Epithelial cell of proximal tubule (primary cell): ENCODE data around the gene PPRC1. TPM values are rescaled to one million over a fixed set of nuclear protein-coding genes. Genes with fewer than 3 reads are reported as not detected.

Source experiments
- DNase-seq: peaks from one replicate; pipeline ENCODE4 v3.0.0-alpha.2; 2011; ENCODE audit warnings: low read depth
- H3K4me3 ChIP-seq: 2 replicates; pipeline ENCODE4 v1.5.1; 2011; ENCODE audit warnings: low read depth, mild to moderate bottlenecking, low read length
- CTCF ChIP-seq: conservative IDR thresholded peaks from 2 replicates; pipeline ENCODE4 v1.5.1; 2012; ENCODE audit warnings: low read depth, mild to moderate bottlenecking, low read length
- total RNA-seq: library from RNA; depleted of rRNA; stranded (reverse); fragments of >200 nt; gene quantifications from 2 replicates; pipeline ENCODE4 v1.2.3, GENCODE V29; 2015

The PPRC1 gene
- total RNA-seq, 1 donor from 2014 or later: 21.4 TPM

DNA sequence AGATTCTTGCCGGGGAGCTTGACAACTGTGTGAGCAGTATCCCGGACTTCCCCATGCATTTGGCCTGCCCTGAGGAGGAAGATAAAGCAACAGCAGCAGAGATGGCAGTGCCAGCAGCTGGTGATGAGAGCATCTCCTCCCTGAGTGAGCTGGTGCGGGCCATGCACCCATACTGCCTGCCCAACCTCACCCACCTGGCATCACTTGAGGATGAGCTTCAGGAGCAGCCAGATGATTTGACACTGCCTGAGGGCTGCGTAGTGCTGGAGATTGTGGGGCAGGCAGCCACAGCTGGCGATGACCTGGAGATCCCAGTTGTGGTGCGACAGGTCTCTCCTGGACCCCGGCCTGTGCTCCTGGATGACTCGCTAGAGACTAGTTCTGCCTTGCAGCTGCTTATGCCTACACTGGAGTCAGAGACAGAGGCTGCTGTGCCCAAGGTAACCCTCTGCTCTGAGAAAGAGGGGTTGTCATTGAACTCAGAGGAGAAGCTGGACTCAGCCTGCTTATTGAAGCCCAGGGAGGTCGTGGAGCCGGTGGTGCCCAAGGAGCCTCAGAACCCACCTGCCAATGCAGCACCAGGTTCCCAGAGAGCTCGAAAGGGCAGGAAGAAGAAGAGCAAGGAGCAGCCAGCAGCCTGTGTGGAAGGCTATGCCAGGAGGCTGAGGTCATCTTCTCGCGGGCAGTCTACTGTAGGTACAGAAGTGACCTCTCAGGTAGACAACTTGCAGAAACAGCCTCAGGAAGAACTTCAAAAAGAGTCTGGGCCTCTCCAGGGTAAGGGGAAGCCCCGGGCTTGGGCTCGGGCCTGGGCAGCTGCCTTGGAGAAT is 6.7 kb downstream of the PPRC1 start:
- no peak overlapping the region for H3K4me3 ChIP-seq
- TF ChIP-seq CTCF: no peak
- DNase-seq: no peak

DNA sequence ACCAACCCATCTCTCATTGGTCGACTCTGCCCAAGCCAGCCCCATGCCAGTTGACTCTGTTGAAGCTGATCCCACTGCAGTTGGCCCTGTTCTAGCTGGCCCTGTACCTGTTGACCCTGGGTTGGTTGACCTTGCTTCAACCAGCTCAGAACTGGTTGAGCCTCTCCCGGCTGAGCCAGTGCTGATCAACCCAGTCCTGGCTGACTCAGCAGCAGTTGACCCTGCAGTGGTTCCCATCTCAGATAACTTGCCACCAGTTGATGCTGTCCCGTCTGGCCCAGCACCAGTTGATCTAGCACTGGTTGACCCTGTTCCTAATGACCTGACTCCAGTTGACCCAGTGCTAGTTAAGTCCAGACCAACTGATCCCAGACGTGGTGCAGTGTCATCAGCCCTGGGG is 7.4 kb downstream of the PPRC1 start:
- no peak for DNase-seq
- H3K4me3 ChIP-seq: no peak overlapping the region
- no peak for TF ChIP-seq CTCF

- no peak for DNase-seq
- TF ChIP-seq CTCF: no peak
- H3K4me3 ChIP-seq: no peak overlapping the region
These were observed 8.2 kb downstream of the PPRC1 start for GRCh38 chr10:102140913-102141540.

GRCh38 chr10:102141583-102142107 is 8.8 kb downstream of the PPRC1 start:
- no peak for TF ChIP-seq CTCF
- DNase-seq: no peak
- H3K4me3 ChIP-seq: no peak overlapping the region

DNA sequence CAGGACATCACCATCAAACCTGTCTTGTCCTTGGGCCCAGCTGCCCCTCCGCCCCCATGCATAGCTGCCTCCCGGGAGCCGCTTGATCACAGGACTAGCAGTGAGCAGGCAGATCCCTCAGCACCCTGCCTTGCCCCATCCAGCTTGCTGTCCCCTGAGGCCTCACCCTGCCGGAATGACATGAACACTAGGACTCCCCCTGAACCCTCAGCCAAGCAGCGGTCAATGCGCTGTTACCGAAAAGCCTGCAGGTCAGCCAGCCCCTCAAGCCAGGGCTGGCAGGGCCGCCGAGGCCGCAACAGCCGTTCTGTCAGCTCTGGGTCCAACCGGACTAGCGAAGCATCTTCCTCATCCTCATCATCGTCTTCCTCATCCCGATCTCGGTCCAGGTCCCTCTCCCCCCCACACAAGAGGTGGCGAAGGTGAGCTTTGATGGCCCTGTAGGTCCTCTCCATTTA is 14.2 kb downstream of the PPRC1 start:
- no peak for DNase-seq
- no peak for TF ChIP-seq CTCF
- H3K4me3 ChIP-seq: no peak overlapping the region

GRCh38 chr10:102147561-102147960 is 14.7 kb downstream of the PPRC1 start:
- H3K4me3 ChIP-seq: no peak overlapping the region
- no peak for TF ChIP-seq CTCF
- DNase-seq: no peak
